H9 (cell line): Measurements from ENCODE around the gene CNTF. TPM values are rescaled to one million over a fixed set of nuclear protein-coding genes. Genes with fewer than 3 reads are reported as not detected.

Experiments used
- DNase-seq: peaks from one replicate; pipeline ENCODE4 v3.0.0-alpha.2; 2017
- H2AFZ ChIP-seq: one replicate; pipeline ENCODE4 v1.6.1; 2013; ENCODE audit warnings: mild to moderate bottlenecking, low read length, control low read depth, moderate library complexity
- H2AK5ac ChIP-seq: 2 replicates; pipeline ENCODE4 v1.6.1; 2013; ENCODE audit warnings: low read length, control low read depth, mixed read lengths; ENCODE audit not compliant: insufficient read length
- H2BK120ac ChIP-seq: one replicate; pipeline ENCODE4 v1.6.1; 2013; ENCODE audit warnings: low read depth, mild to moderate bottlenecking, low read length, control low read depth, inconsistent platforms; ENCODE audit not compliant: poor library complexity, severe bottlenecking
- H2BK12ac ChIP-seq: 2 replicates; pipeline ENCODE4 v1.6.1; 2013; ENCODE audit warnings: low read length, control low read depth, mixed read lengths, low read depth; ENCODE audit not compliant: insufficient read length
- H2BK15ac ChIP-seq: 2 replicates; pipeline ENCODE4 v1.6.1; 2013; ENCODE audit warnings: low read depth, low read length, control low read depth
- H2BK20ac ChIP-seq: one replicate; pipeline ENCODE4 v1.6.1; 2013; ENCODE audit warnings: low read depth, mild to moderate bottlenecking, low read length, control low read depth, inconsistent platforms; ENCODE audit not compliant: poor library complexity, severe bottlenecking
- H2BK5ac ChIP-seq: 2 replicates; pipeline ENCODE4 v1.6.1; 2013; ENCODE audit warnings: low read length, control low read depth, mixed read lengths; ENCODE audit not compliant: insufficient read length
- H3K14ac ChIP-seq: 2 replicates; pipeline ENCODE4 v1.6.1; 2013; ENCODE audit warnings: low read length, control low read depth; ENCODE audit not compliant: insufficient read depth
- H3K18ac ChIP-seq: 2 replicates; pipeline ENCODE4 v1.6.1; 2013; ENCODE audit warnings: low read depth, mild to moderate bottlenecking, mixed read lengths, low read length, control low read depth; ENCODE audit not compliant: insufficient read length
- H3K23ac ChIP-seq: 2 replicates; pipeline ENCODE4 v1.6.1; 2013; ENCODE audit warnings: low read length, control low read depth, mixed read lengths, low read depth; ENCODE audit not compliant: insufficient read length
- H3K23me2 ChIP-seq: 2 replicates; pipeline ENCODE4 v1.6.1; 2013; ENCODE audit warnings: low read depth, mild to moderate bottlenecking, mixed read lengths, low read length, control low read depth; ENCODE audit not compliant: insufficient read length, poor library complexity, severe bottlenecking
- H3K27ac ChIP-seq: 2 replicates; pipeline ENCODE4 v1.5.1; 2013; ENCODE audit warnings: low read length, control low read depth, mixed read lengths, low read depth; ENCODE audit not compliant: insufficient read length
- H3K27me3 ChIP-seq: 2 replicates; pipeline ENCODE4 v1.6.1; 2013; ENCODE audit warnings: low read length, control low read depth, inconsistent platforms; ENCODE audit not compliant: insufficient read depth
- H3K4ac ChIP-seq: 2 replicates; pipeline ENCODE4 v1.6.1; 2013; ENCODE audit warnings: low read depth, mild to moderate bottlenecking, control low read depth, inconsistent platforms, low read length, moderate library complexity
- H3K4me1 ChIP-seq: 2 replicates; pipeline ENCODE4 v1.6.1; 2013; ENCODE audit warnings: low read length, control low read depth, inconsistent platforms; ENCODE audit not compliant: insufficient read depth
- H3K4me2 ChIP-seq: 2 replicates; pipeline ENCODE4 v1.6.1; 2013; ENCODE audit warnings: low read length, control low read depth, mixed read lengths; ENCODE audit not compliant: insufficient read length, insufficient read depth
- H3K56ac ChIP-seq: 2 replicates; pipeline ENCODE4 v1.6.1; 2013; ENCODE audit warnings: low read depth, mild to moderate bottlenecking, mixed read lengths, low read length, control low read depth; ENCODE audit not compliant: insufficient read length
- H3K79me1 ChIP-seq: 2 replicates; pipeline ENCODE4 v1.6.1; 2013; ENCODE audit warnings: low read depth, mild to moderate bottlenecking, moderate library complexity, low read length, control low read depth, inconsistent platforms; ENCODE audit not compliant: insufficient read depth, poor library complexity, severe bottlenecking
- H3K79me2 ChIP-seq: 2 replicates; pipeline ENCODE4 v1.6.1; 2013; ENCODE audit warnings: low read length, control low read depth, inconsistent platforms; ENCODE audit not compliant: insufficient read depth
- H3K9ac ChIP-seq: 2 replicates; pipeline ENCODE4 v1.6.1; 2013; ENCODE audit warnings: low read length, control low read depth, mixed read lengths; ENCODE audit not compliant: insufficient read length; ENCODE audit errors: extremely low read depth
- H3K9me3 ChIP-seq: one replicate; pipeline ENCODE4 v1.6.1; 2013; ENCODE audit warnings: low read depth, low read length, inconsistent platforms; ENCODE audit not compliant: control insufficient read depth
- H3T11ph ChIP-seq: one replicate; pipeline ENCODE4 v1.6.1; 2013; ENCODE audit warnings: mild to moderate bottlenecking, low read length, control low read depth, inconsistent platforms
- H4K20me1 ChIP-seq: one replicate; pipeline ENCODE4 v1.6.1; 2013; ENCODE audit not compliant: control insufficient read depth, insufficient read length, insufficient read depth
- H4K5ac ChIP-seq: 2 replicates; pipeline ENCODE4 v1.6.1; 2013; ENCODE audit warnings: low read depth, mild to moderate bottlenecking, mixed read lengths, low read length, control low read depth; ENCODE audit not compliant: insufficient read length
- H4K8ac ChIP-seq: replicated peaks from 2 replicates; pipeline ENCODE4 v1.6.1; 2013; ENCODE audit warnings: low read length, control low read depth, mixed read lengths, low read depth; ENCODE audit not compliant: insufficient read length
- H4K91ac ChIP-seq: 2 replicates; pipeline ENCODE4 v1.6.1; 2013; ENCODE audit warnings: low read depth, mild to moderate bottlenecking, moderate library complexity, mixed read lengths, low read length, control low read depth; ENCODE audit not compliant: insufficient read length
- H3K27ac Mint-ChIP-seq, 3 experiments: 2 replicates in 2 of 3; 3 replicates in 1 of 3; pipeline ENCODE4 v1.8.0; 2020 to 2021; ENCODE audit warnings: mixed read lengths in 3 of 3, mild to moderate bottlenecking in 1 of 3, moderate library complexity in 1 of 3
- H3K27me3 Mint-ChIP-seq: 2 replicates; pipeline ENCODE4 v1.8.0; 2021; ENCODE audit warnings: low read depth, mild to moderate bottlenecking, moderate library complexity, mixed read lengths
- H3K36me3 Mint-ChIP-seq, 3 experiments: 2 replicates in 2 of 3; 3 replicates in 1 of 3; pipeline ENCODE4 v1.8.0; 2020 to 2021; ENCODE audit warnings: low read depth in 3 of 3, mixed read lengths in 3 of 3; ENCODE audit not compliant: insufficient read depth in 1 of 3
- H3K4me1 Mint-ChIP-seq, 2 experiments: 2 replicates each; pipeline ENCODE4 v1.8.0; 2020; ENCODE audit warnings: mixed read lengths in 2 of 2
- H3K4me3 Mint-ChIP-seq, 2 experiments: 2 replicates in 1 of 2; 3 replicates in 1 of 2; pipeline ENCODE4 v1.8.0; 2020 to 2021; ENCODE audit warnings: mild to moderate bottlenecking in 2 of 2, mixed read lengths in 2 of 2, moderate library complexity in 1 of 2
- H3K9me3 Mint-ChIP-seq, 2 experiments: 2 replicates in 1 of 2; 3 replicates in 1 of 2; pipeline ENCODE4 v1.8.0; 2020; ENCODE audit warnings: mild to moderate bottlenecking in 2 of 2, mixed read lengths in 2 of 2, moderate library complexity in 1 of 2
- CTCF ChIP-seq: fragments of 200-600 bp; sonication (generic); conservative IDR thresholded peaks from 3 replicates; pipeline ENCODE4 v1.8.0; 2021; ENCODE audit warnings: antibody characterized with exemption, mild to moderate bottlenecking
- WGBS: extraction: QIAGEN DNeasy Blood & Tissue Kit; methylation state at CpG from one replicate; pipeline ENCODE4 v1.1.7; 2013; ENCODE audit warnings: missing lambda C conversion rate, low lambda C conversion rate, mixed read lengths; ENCODE audit not compliant: insufficient read length; ENCODE audit errors: extremely low coverage; 5-methylcytosine and 5-hydroxymethylcytosine counted together
- total RNA-seq: library from RNA; stranded (reverse); gene quantifications from 2 replicates; pipeline ENCODE4 v1.2.1, GENCODE V29; 2021

The CNTF gene
- total RNA-seq, 1 experiment from 2014 or later = 3.5 TPM

DNA sequence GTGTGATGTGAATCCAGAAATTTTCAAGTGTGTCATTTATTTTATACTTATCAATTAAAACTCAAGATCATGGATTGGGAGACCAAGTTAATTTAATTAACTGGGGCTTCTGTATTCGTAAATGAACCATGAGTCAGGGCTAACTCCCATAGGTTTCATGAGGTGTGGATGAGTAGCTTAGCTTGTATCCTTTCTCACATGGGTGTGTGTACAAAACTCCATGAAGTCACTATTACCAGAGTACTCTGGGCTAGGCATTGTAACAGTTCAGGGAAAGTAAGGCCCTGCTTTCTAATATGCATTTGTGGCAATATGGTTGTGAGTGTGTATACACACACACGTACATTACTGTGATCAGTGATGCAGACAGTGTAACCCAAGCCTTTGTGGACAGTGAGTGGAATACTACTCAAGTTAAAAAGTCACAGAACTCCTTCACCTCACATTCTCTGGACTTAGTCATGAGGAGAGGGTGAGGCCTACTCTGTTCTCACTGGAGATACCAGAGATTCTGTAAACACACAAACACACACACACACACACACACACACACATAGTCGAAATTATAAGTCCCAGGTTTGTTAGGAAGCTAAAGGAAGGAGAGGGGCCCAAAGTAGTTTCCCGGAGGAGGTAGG is 3.5 kb downstream of the CNTF start:
- Mint-ChIP-seq H3K27ac (no peak overlapping the region; a peak in 2 of 7 replicates), H3K36me3 (peaks cover 18 to 36% (median 27%) of the 10 kb centered on the region in 3 experiments; a peak in 6 of 7 replicates), H3K4me3 (no peak overlapping the region), H3K27me3 (no peaks in the 10 kb centered on the region), H3K4me1 (peaks cover 6 to 12% of the 10 kb centered on the region in 2 experiments; a peak in 2 of 4 replicates), H3K9me3 (no peaks in the 10 kb centered on the region)
- Histone ChIP-seq H3K27me3 (no peaks in the 10 kb centered on the region), H3K27ac (no peak overlapping the region), H3K18ac (no peak overlapping the region), H4K5ac (no peak overlapping the region), H4K8ac (no peak overlapping the region), H3K14ac (no peak overlapping the region), H3K23ac (no peak overlapping the region), H3K9me3 (no peaks in the 10 kb centered on the region), H2BK120ac (no peak overlapping the region), H3K79me2 (no peaks in the 10 kb centered on the region), H2AK5ac (no peak overlapping the region), H3K79me1 (no peaks in the 10 kb centered on the region), H3K4me1 (peaks cover 3% of the 10 kb centered on the region; the same call in 1 of the 2 replicates), H3K56ac (no peak overlapping the region), H4K20me1 (no peaks in the 10 kb centered on the region), H3K23me2 (no peaks in the 10 kb centered on the region), H3K4ac (no peak overlapping the region), H2BK15ac (no peak overlapping the region), H2BK12ac (no peak overlapping the region), H3T11ph (no peak overlapping the region), H2AFZ (no peak overlapping the region), H2BK5ac (no peak overlapping the region), H4K91ac (no peak overlapping the region), H3K4me2 (no peak overlapping the region), H2BK20ac (no peak overlapping the region), H3K9ac (no peak overlapping the region)
- no peak for TF ChIP-seq CTCF
- WGBS = no CpG with 5 or more reads among the region's 4 CpGs
- DNase-seq = no peak
